SK-N-SH (cell line): ENCODE data around the gene NBR1. TPM values are rescaled to one million over a fixed set of nuclear protein-coding genes. Genes with fewer than 3 reads are reported as not detected.
"Not testable (repeated sequence)": the region's sequence is repeated elsewhere in the genome, so short reads cannot be mapped to it uniquely, and the experiment has no call there.

Experiments used
- CTCF ChIA-PET: fragments of 300-600, 350-600 bp; formaldehyde crosslinking; extraction: SDS; loops from one replicate; lab custom pipeline; 2021; lab: Yijun Ruan, JAX
- POLR2A ChIA-PET: fragments of 350-600 bp; sonication (Branson Sonifier 250); formaldehyde crosslinking; extraction: SDS; loops from one replicate; lab custom pipeline; 2020; ENCODE audit warnings: antibody characterized with exemption, inconsistent platforms; lab: Yijun Ruan, JAX
- DNase-seq: peaks from one replicate; pipeline ENCODE4 v3.0.0; 2012
- H2AFZ ChIP-seq: fragments of 200-600 bp; sonication (generic); 2 replicates; pipeline ENCODE4 v1.8.1; 2016; ENCODE audit warnings: antibody characterized with exemption, mild to moderate bottlenecking, low read depth
- H3F3A ChIP-seq: fragments of 200-600 bp; sonication (generic); replicated peaks from 2 replicates; pipeline ENCODE3; 2016; ENCODE audit warnings: antibody characterized with exemption, mild to moderate bottlenecking; ENCODE audit not compliant: insufficient read depth
- H3K27ac ChIP-seq, 2 experiments: fragments of 200-500 bp in 1 of 2; fragments of 200-600 bp in 1 of 2; sonication (Bioruptor generic) in 1 of 2; sonication (generic), shearing (Covaris generic) in 1 of 2; 2 replicates each; pipeline versions ENCODE4 v1.5.1 to v1.6.1; 2014 to 2016; ENCODE audit warnings: low read depth in 2 of 2, inconsistent platforms in 1 of 2, low read length in 1 of 2, mild to moderate bottlenecking in 1 of 2, mixed read lengths in 1 of 2
- H3K27me3 ChIP-seq: fragments of 200-600 bp; sonication (generic), shearing (Covaris generic); 2 replicates; pipeline ENCODE4 v1.6.1; 2016; ENCODE audit warnings: mixed run types; ENCODE audit not compliant: insufficient read depth
- H3K36me3 ChIP-seq, 2 experiments: fragments of 200-500 bp in 1 of 2; fragments of 200-600 bp in 1 of 2; sonication (Bioruptor generic) in 1 of 2; sonication (generic) in 1 of 2; replicated peaks in 1 of 2; 2 replicates each; pipeline versions ENCODE3 to v1.5.1; 2014 to 2016; ENCODE audit warnings: low read length in 1 of 2, mild to moderate bottlenecking in 1 of 2; ENCODE audit not compliant: insufficient read depth in 2 of 2, control insufficient read depth in 1 of 2
- H3K4me1 ChIP-seq, 2 experiments: fragments of 200-500 bp in 1 of 2; fragments of 200-600 bp in 1 of 2; sonication (Bioruptor generic) in 1 of 2; sonication (generic), shearing (Covaris generic) in 1 of 2; 2 replicates each; pipeline versions ENCODE4 v1.5.1 to v1.6.1; 2014 to 2016; ENCODE audit warnings: low read depth in 1 of 2, low read length in 1 of 2, mixed run types in 1 of 2; ENCODE audit not compliant: insufficient read depth in 2 of 2, control insufficient read depth in 1 of 2
- H3K4me2 ChIP-seq: fragments of 200-600 bp; sonication (generic), shearing (Covaris generic); 2 replicates; pipeline ENCODE4 v1.6.1; 2017; ENCODE audit warnings: mixed run types
- H3K4me3 ChIP-seq, 2 experiments: fragments of 200-500 bp in 1 of 2; fragments of 200-600 bp in 1 of 2; sonication (Bioruptor generic) in 1 of 2; sonication (generic), shearing (Covaris generic) in 1 of 2; 2 replicates each; pipeline versions ENCODE4 v1.5.1 to v1.8.1; 2014 to 2016; ENCODE audit warnings: low read depth in 2 of 2, inconsistent platforms in 1 of 2, low read length in 1 of 2, mild to moderate bottlenecking in 1 of 2, mixed read lengths in 1 of 2, moderate library complexity in 1 of 2
- H3K79me2 ChIP-seq: fragments of 200-600 bp; sonication (generic); 2 replicates; pipeline ENCODE4 v1.8.1; 2017; ENCODE audit warnings: mild to moderate bottlenecking; ENCODE audit not compliant: insufficient read depth
- H3K9ac ChIP-seq: fragments of 200-600 bp; sonication (generic); 2 replicates; pipeline ENCODE4 v1.6.1; 2017; ENCODE audit warnings: mixed run types
- H3K9me2 ChIP-seq: fragments of 200-600 bp; sonication (generic); 2 replicates; pipeline ENCODE4 v1.6.1; 2017; ENCODE audit warnings: mixed run types
- H3K9me3 ChIP-seq: fragments of 200-600 bp; sonication (generic); 2 replicates; pipeline ENCODE4 v1.6.1; 2017; ENCODE audit warnings: mixed run types, mild to moderate bottlenecking, moderate library complexity
- H4K20me1 ChIP-seq: fragments of 200-600 bp; sonication (generic); 2 replicates; pipeline ENCODE4 v1.6.1; 2017; ENCODE audit warnings: mild to moderate bottlenecking, mixed run types; ENCODE audit not compliant: insufficient read depth
- ELF1 ChIP-seq: IDR thresholded peaks from 2 replicates; pipeline ENCODE4 v1.4.0; 2012
- EP300 ChIP-seq, 2 experiments: IDR thresholded peaks; 2 replicates each; pipeline versions ENCODE4 v1.4.0 to v1.6.1; 2012; ENCODE audit warnings: borderline replicate concordance in 1 of 2, low read depth in 1 of 2, low read length in 1 of 2
- FOSL2 ChIP-seq: IDR thresholded peaks from 2 replicates; pipeline ENCODE4 v1.4.0; 2012; ENCODE audit warnings: low read depth, mild to moderate bottlenecking, moderate library complexity, borderline replicate concordance
- FOXJ3 ChIP-seq: sonication (generic); formaldehyde crosslinking; IDR thresholded peaks from 2 replicates; pipeline ENCODE4 v1.5.1; 2020; ENCODE audit warnings: mild to moderate bottlenecking, missing genetic modification reagents
- GATA2 ChIP-seq: sonication (generic); formaldehyde crosslinking; IDR thresholded peaks from 2 replicates; pipeline ENCODE4 v1.5.0; 2020; ENCODE audit warnings: mild to moderate bottlenecking, missing genetic modification reagents
- MXI1 ChIP-seq: IDR thresholded peaks from 2 replicates; pipeline ENCODE4 v1.6.1; 2012; ENCODE audit warnings: mild to moderate bottlenecking, low read depth, low read length, improper control_type of control experiment
- NRF1 ChIP-seq: IDR thresholded peaks from 2 replicates; pipeline ENCODE4 v1.6.1; 2012; ENCODE audit warnings: low read depth, mild to moderate bottlenecking, low read length
- WGBS: methylation state at CpG from one replicate; pipeline ENCODE4 v1.1.6; 2017; ENCODE audit warnings: low lambda C conversion rate; 5-methylcytosine and 5-hydroxymethylcytosine counted together
- polyA plus RNA-seq, 3 experiments: library from polyadenylated mRNA; depleted of rRNA; stranded (reverse); fragments of >200 nt; gene quantifications; 2 replicates each; pipeline ENCODE4 v1.2.3, GENCODE V29; 2012
- TF ChIP-seq, protein P1 (sequence below): IDR thresholded peaks from 2 replicates; pipeline ENCODE4 v1.4.0; 2012; ENCODE audit warnings: low read depth
- TF ChIP-seq, protein P2 (sequence below): IDR thresholded peaks from 2 replicates; pipeline ENCODE4 v1.4.0; 2012; ENCODE audit warnings: low read depth, borderline replicate concordance
- TF ChIP-seq, protein P3 (sequence below): fragments of 150-350 bp; IDR thresholded peaks from 2 replicates; pipeline ENCODE4 v1.6.1; 2017; ENCODE audit warnings: antibody characterized with exemption, low read length, low read depth, borderline replicate concordance
- TF ChIP-seq, protein P4 (sequence below): fragments of 200-600 bp; sonication (generic); IDR thresholded peaks from 2 replicates; pipeline ENCODE4 v1.6.1; 2017; ENCODE audit warnings: antibody characterized with exemption, mild to moderate bottlenecking, moderate library complexity

The NBR1 gene
- polyA plus RNA-seq, 1 of the 3 experiments (the other 2 are of a cell fraction), result 41.4 TPM

DNA sequence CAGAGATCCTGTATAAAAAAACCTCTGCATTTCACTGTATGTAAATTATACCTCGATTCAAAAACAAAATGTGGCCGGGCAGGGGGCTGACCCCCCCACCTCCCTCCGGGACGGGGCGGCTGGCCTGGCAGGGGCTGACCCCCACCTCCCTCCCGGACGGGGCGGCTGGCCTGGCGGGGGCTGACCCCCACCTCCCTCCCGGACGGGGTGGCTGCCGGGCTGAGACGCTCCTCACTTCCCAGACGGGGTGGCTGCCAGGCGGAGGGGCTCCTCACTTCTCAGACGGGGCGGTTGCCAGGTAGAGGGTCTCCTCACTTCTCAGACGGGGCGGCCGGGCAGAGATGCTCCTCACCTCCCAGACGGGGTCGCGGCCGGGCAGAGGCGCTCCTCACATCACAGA lies 11.8 kb upstream of the NBR1 start:
- H3K27me3 ChIP-seq, CTCF ChIA-PET, DNase-seq, H3F3A ChIP-seq, H3K4me2 ChIP-seq, H3K79me2 ChIP-seq, H3K4me3 ChIP-seq, H3K9me2 ChIP-seq, H3K4me1 ChIP-seq, H3K36me3 ChIP-seq, H2AFZ ChIP-seq, H3K9ac ChIP-seq, POLR2A ChIA-PET, H4K20me1 ChIP-seq, H3K9me3 ChIP-seq, H3K27ac ChIP-seq: not testable (repeated sequence)
- 87% methylated on average over 10 of the region's 25 CpGs for WGBS

DNA sequence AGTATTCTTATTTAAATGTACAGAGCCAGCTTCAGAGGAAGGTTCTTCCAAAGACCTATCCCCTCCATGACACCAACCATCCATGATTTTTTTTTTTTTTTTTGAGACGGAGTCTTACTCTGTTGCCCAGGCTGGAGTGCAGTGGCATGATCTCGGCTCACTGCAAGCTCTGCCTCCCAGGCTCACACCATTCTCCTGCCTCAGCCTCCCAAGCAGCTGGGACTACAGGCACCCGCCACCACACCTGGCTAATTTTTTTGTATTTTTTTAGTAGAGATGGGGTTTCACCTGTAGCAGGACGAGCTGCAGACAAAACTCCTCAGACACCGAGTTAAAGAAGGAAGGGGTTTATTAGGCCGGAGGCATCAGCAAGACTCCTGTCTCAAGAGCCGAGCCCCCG lies 11.1 kb upstream of the NBR1 start:
- H3K9me2 ChIP-seq, POLR2A ChIA-PET, H3F3A ChIP-seq, H3K27me3 ChIP-seq, CTCF ChIA-PET, H3K4me2 ChIP-seq, H3K9ac ChIP-seq, H2AFZ ChIP-seq, H4K20me1 ChIP-seq, H3K4me1 ChIP-seq, DNase-seq, H3K36me3 ChIP-seq, H3K4me3 ChIP-seq, H3K9me3 ChIP-seq, H3K79me2 ChIP-seq, H3K27ac ChIP-seq: not testable (repeated sequence)
- 94% methylated on average over 8 of the region's 8 CpGs for WGBS

DNA sequence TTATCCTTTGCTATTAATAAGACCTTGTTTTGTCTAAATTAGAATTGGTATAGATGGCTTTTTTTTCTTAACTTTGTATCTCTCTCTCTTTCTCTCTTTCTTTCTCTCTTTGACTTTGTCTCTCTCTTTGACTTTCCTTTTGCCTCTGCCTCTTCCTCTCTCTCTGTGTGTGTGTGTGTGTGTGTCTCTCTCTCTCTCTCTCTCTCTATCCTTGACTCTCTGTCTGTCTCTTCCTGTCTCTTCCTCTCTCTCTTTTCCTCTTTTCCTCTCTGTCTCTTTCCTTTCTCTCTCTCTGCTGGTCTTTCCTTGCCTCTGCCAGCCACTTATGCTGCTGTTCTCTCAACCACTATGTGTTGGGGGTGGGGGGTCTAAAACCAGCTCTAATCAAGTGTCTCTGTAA lies 5.0 kb upstream of the NBR1 start:
- H3K4me3 ChIP-seq, H2AFZ ChIP-seq, CTCF ChIA-PET, H3K27ac ChIP-seq, H3K27me3 ChIP-seq, H3K9me2 ChIP-seq, H3K9me3 ChIP-seq, H3K9ac ChIP-seq, H3K36me3 ChIP-seq, POLR2A ChIA-PET, H4K20me1 ChIP-seq, H3K4me1 ChIP-seq, DNase-seq, H3K4me2 ChIP-seq: not testable (repeated sequence)
- Histone ChIP-seq H3K79me2 (peaks cover 30% of the 10 kb centered on the region), H3F3A (peaks cover 20% of the 10 kb centered on the region)

DNA sequence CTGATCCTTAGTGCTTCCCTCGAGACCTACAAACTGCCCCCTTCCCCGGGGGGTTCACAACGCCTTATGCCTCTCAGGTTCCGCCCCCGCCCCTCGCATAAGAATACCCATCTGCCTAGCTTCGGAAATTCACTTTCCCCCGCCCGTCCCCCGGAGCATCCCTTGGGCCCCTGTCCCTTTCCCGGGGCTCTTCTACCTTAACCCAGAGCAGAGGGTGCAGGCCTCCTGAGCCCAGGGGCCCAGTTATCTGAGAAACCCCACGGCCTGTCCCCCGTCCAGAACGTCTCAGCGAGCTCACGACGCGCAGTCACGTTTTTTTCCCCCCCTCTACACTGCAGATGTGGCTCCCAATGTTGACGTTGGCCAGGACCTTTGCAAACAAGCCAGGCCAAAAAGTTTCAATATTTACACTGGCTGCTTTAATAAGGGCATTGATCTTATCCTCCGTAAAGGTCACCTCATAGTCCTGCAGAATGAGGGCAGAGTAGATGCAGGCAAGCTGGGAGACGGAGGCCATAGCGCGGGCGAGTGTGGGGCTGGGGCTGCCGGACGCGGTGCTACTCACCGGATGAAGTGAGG lies 1.4 kb upstream of the NBR1 start:
- CTCF ChIA-PET, result interaction anchor here (0.7 to 1.8 kb wide), 8 partner anchors 15 to 315 kb away, joined by 3 to 6 read pairs (median 3); partner anchors contain the start of genes BRCA1 and DHX8
- POLR2A ChIA-PET, result interaction anchor here (0.8 to 1.6 kb wide), 4 partner anchors 50 to 172 kb away, joined by 3 to 9 read pairs (median 4); partner anchors contain the start of gene RPL27
- no peaks in the 10 kb centered on the region for H3K9me3 ChIP-seq
- peak overlapping the region; percentile 90 for H3K4me2 ChIP-seq
- peaks cover 0 to 4% of the 10 kb centered on the region in 2 experiments for H3K36me3 ChIP-seq
- H3K9ac ChIP-seq, result peak overlapping the region; percentile 89
- H3K9me2 ChIP-seq, result no peaks in the 10 kb centered on the region
- H3K27me3 ChIP-seq, result no peaks in the 10 kb centered on the region
- WGBS, result under 1% methylated on average over 29 of the region's 29 CpGs
- H3K4me3 ChIP-seq, result peak overlapping the region; percentile 78 to 89
- peak overlapping the region; percentile 83 for H2AFZ ChIP-seq
- H3F3A ChIP-seq, result peaks cover 41% of the 10 kb centered on the region
- H3K4me1 ChIP-seq, result peaks cover 0 to 4% of the 10 kb centered on the region in 2 experiments; a peak in 2 of 4 replicates
- H3K79me2 ChIP-seq, result peaks cover 55% of the 10 kb centered on the region
- peak overlapping the region; percentile 83 to 97 for H3K27ac ChIP-seq
- no peaks in the 10 kb centered on the region for H4K20me1 ChIP-seq
- peak; percentile 49 for DNase-seq
- TF ChIP-seq, protein P1, sequence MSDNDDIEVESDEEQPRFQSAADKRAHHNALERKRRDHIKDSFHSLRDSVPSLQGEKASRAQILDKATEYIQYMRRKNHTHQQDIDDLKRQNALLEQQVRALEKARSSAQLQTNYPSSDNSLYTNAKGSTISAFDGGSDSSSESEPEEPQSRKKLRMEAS, result 0 out of 2 replicates have a peak, but pooled peaks have one; percentile 56
- TF ChIP-seq, protein P2, sequence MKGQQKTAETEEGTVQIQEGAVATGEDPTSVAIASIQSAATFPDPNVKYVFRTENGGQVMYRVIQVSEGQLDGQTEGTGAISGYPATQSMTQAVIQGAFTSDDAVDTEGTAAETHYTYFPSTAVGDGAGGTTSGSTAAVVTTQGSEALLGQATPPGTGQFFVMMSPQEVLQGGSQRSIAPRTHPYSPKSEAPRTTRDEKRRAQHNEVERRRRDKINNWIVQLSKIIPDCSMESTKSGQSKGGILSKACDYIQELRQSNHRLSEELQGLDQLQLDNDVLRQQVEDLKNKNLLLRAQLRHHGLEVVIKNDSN, result no peak
- TF ChIP-seq, protein P3, sequence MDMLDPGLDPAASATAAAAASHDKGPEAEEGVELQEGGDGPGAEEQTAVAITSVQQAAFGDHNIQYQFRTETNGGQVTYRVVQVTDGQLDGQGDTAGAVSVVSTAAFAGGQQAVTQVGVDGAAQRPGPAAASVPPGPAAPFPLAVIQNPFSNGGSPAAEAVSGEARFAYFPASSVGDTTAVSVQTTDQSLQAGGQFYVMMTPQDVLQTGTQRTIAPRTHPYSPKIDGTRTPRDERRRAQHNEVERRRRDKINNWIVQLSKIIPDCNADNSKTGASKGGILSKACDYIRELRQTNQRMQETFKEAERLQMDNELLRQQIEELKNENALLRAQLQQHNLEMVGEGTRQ, result no peak
- peak; percentile 88 for TF ChIP-seq MXI1
- TF ChIP-seq EP300 (IDR thresholded peaks at IDR 0.05; ENCODE audit: borderline replicate concordance in 1 of 2, low read depth in 1 of 2, low read length in 1 of 2), result no peak
- TF ChIP-seq, protein P4, sequence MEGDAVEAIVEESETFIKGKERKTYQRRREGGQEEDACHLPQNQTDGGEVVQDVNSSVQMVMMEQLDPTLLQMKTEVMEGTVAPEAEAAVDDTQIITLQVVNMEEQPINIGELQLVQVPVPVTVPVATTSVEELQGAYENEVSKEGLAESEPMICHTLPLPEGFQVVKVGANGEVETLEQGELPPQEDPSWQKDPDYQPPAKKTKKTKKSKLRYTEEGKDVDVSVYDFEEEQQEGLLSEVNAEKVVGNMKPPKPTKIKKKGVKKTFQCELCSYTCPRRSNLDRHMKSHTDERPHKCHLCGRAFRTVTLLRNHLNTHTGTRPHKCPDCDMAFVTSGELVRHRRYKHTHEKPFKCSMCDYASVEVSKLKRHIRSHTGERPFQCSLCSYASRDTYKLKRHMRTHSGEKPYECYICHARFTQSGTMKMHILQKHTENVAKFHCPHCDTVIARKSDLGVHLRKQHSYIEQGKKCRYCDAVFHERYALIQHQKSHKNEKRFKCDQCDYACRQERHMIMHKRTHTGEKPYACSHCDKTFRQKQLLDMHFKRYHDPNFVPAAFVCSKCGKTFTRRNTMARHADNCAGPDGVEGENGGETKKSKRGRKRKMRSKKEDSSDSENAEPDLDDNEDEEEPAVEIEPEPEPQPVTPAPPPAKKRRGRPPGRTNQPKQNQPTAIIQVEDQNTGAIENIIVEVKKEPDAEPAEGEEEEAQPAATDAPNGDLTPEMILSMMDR, result no peak
- TF ChIP-seq FOSL2, result no peak
- TF ChIP-seq GATA2 (CRISPR knock-in tag), result no peak
- no peak for TF ChIP-seq ELF1
- TF ChIP-seq FOXJ3 (CRISPR knock-in tag), result no peak
- no peak for TF ChIP-seq NRF1
